GM23338 (cell line): Measurements from ENCODE around the gene KAZN. TPM values are rescaled to one million over a fixed set of nuclear protein-coding genes. Genes with fewer than 3 reads are reported as not detected.

Source experiments
- ATAC-seq: fragments of 200-7000 bp; cut with Tn5 transposase; 3 replicates; pipeline ENCODE4 v1.9.1; 2020
- DNase-seq: peaks from one replicate; pipeline ENCODE4 v3.0.0-alpha.2; 2015; ENCODE audit warnings: low spot score
- H2AFZ ChIP-seq: fragments of 200-600 bp; sonication (generic); 2 replicates; pipeline ENCODE4 v1.8.0; 2016; ENCODE audit warnings: antibody characterized with exemption, mild to moderate bottlenecking, moderate library complexity
- H3F3A ChIP-seq: fragments of 200-600 bp; sonication (generic); replicated peaks from 2 replicates; pipeline ENCODE4 v1.8.0; 2017; ENCODE audit warnings: antibody characterized with exemption, mixed run types, low read depth
- H3K27ac ChIP-seq: fragments of 200-600 bp; sonication (generic); 2 replicates; pipeline ENCODE4 v1.6.1; 2016; ENCODE audit warnings: low read depth
- H3K27me3 ChIP-seq: fragments of 200-600 bp; sonication (generic); 2 replicates; pipeline ENCODE4 v1.8.0; 2016; ENCODE audit warnings: mild to moderate bottlenecking, mixed run types, moderate library complexity; ENCODE audit not compliant: insufficient read depth
- H3K36me3 ChIP-seq: fragments of 200-600 bp; sonication (generic); 2 replicates; pipeline ENCODE4 v1.8.0; 2016; ENCODE audit warnings: mild to moderate bottlenecking; ENCODE audit not compliant: insufficient read depth
- H3K4me1 ChIP-seq: fragments of 200-600 bp; sonication (generic); 2 replicates; pipeline ENCODE4 v1.8.0; 2016; ENCODE audit warnings: mild to moderate bottlenecking, moderate library complexity; ENCODE audit not compliant: insufficient read depth
- H3K4me2 ChIP-seq: fragments of 200-600 bp; sonication (generic); 2 replicates; pipeline ENCODE4 v1.7.1; 2017; ENCODE audit warnings: mixed run types
- H3K4me3 ChIP-seq: fragments of 200-600 bp; sonication (generic); 2 replicates; pipeline ENCODE4 v1.6.1; 2016; ENCODE audit warnings: mixed run types
- H3K79me2 ChIP-seq: fragments of 200-600 bp; sonication (generic); replicated peaks from 2 replicates; pipeline ENCODE4 v1.8.0; 2017; ENCODE audit warnings: mild to moderate bottlenecking; ENCODE audit not compliant: insufficient read depth
- H3K9me2 ChIP-seq: fragments of 200-600 bp; sonication (generic); 2 replicates; pipeline ENCODE4 v1.8.0; 2017; ENCODE audit not compliant: insufficient read depth
- H4K20me1 ChIP-seq: fragments of 200-600 bp; sonication (generic); replicated peaks from 2 replicates; pipeline ENCODE4 v1.8.0; 2017; ENCODE audit warnings: mild to moderate bottlenecking; ENCODE audit not compliant: insufficient read depth
- H3K27ac Mint-ChIP-seq: 2 replicates; pipeline ENCODE4 v1.8.0; 2020; ENCODE audit warnings: inconsistent platforms, mild to moderate bottlenecking, moderate library complexity, mixed read lengths
- H3K27me3 Mint-ChIP-seq: 3 replicates; pipeline ENCODE4 v1.8.0; 2022; ENCODE audit warnings: low read depth, mild to moderate bottlenecking, moderate library complexity, mixed read lengths, inconsistent platforms; ENCODE audit not compliant: insufficient read depth, poor library complexity
- H3K36me3 Mint-ChIP-seq: 3 replicates; pipeline ENCODE4 v1.8.0; 2021; ENCODE audit warnings: low read depth, mild to moderate bottlenecking, inconsistent platforms, moderate library complexity, mixed read lengths
- H3K4me1 Mint-ChIP-seq: 3 replicates; pipeline ENCODE4 v1.8.0; 2020; ENCODE audit warnings: mild to moderate bottlenecking, inconsistent platforms, mixed read lengths
- H3K4me3 Mint-ChIP-seq: 3 replicates; pipeline ENCODE4 v1.8.0; 2021; ENCODE audit warnings: moderate library complexity, mild to moderate bottlenecking, inconsistent platforms, mixed read lengths
- H3K9me3 Mint-ChIP-seq: 3 replicates; pipeline ENCODE4 v1.8.0; 2020; ENCODE audit warnings: moderate library complexity, mild to moderate bottlenecking, inconsistent platforms, mixed read lengths
- CREB1 ChIP-seq: fragments of 250-450 bp; sonication (Bioruptor Pico); IDR thresholded peaks from 2 replicates; pipeline ENCODE4 v1.5.0; 2020; ENCODE audit warnings: low read depth, mild to moderate bottlenecking, moderate library complexity
- CTCF ChIP-seq, 2 experiments: fragments of 200-600 bp in 1 of 2; sonication (generic) in 1 of 2; conservative IDR thresholded peaks; 2 replicates each; pipeline versions ENCODE4 v1.5.1 to v1.6.1; 2016 to 2017; ENCODE audit warnings: antibody characterized with exemption in 2 of 2, low read depth in 2 of 2, mild to moderate bottlenecking in 2 of 2, moderate library complexity in 1 of 2
- ETS1 ChIP-seq: IDR thresholded peaks from 2 replicates; pipeline ENCODE4 v1.6.1; 2016; ENCODE audit warnings: antibody characterized with exemption
- EZH2 ChIP-seq: fragments of 200-600 bp; sonication (generic); IDR thresholded peaks from one replicate; pipeline ENCODE4 v1.8.0; 2017; ENCODE audit warnings: antibody characterized with exemption, mild to moderate bottlenecking, low read depth; ENCODE audit not compliant: unreplicated experiment
- EZH2phosphoT487 ChIP-seq: fragments of 200-600 bp; sonication (generic); IDR thresholded peaks from one replicate; pipeline ENCODE4 v1.8.1; 2018; ENCODE audit warnings: antibody characterized with exemption; ENCODE audit not compliant: unreplicated experiment
- JUNB ChIP-seq: IDR thresholded peaks from one replicate; pipeline ENCODE4 v1.6.1; 2016; ENCODE audit warnings: antibody characterized with exemption; ENCODE audit not compliant: unreplicated experiment
- NANOG ChIP-seq: IDR thresholded peaks from 2 replicates; pipeline ENCODE4 v1.6.1; 2016; ENCODE audit warnings: antibody characterized with exemption, borderline replicate concordance
- POLR2AphosphoS5 ChIP-seq: IDR thresholded peaks from 2 replicates; pipeline ENCODE4 v1.6.1; 2016; ENCODE audit warnings: antibody characterized with exemption, low read depth
- REST ChIP-seq: IDR thresholded peaks from one replicate; pipeline ENCODE4 v1.6.1; 2018; ENCODE audit warnings: antibody characterized with exemption; ENCODE audit not compliant: unreplicated experiment
- STAT1 ChIP-seq: IDR thresholded peaks from one replicate; pipeline ENCODE4 v1.6.1; 2016; ENCODE audit warnings: antibody characterized with exemption; ENCODE audit not compliant: unreplicated experiment
- ZNF114 ChIP-seq: fragments of 250-450 bp; sonication (Bioruptor Pico); IDR thresholded peaks from 2 replicates; pipeline ENCODE4 v1.5.0; 2020; ENCODE audit warnings: mild to moderate bottlenecking, moderate library complexity
- ZNF331 ChIP-seq: fragments of 250-450 bp; sonication (Bioruptor Pico); IDR thresholded peaks from 2 replicates; pipeline ENCODE4 v1.5.0; 2020; ENCODE audit warnings: low read depth, mild to moderate bottlenecking, moderate library complexity
- ZNF462 ChIP-seq: fragments of 250-450 bp; sonication (Bioruptor Pico); IDR thresholded peaks from 2 replicates; pipeline ENCODE4 v1.5.0; 2020; ENCODE audit warnings: mild to moderate bottlenecking, moderate library complexity
- polyA plus RNA-seq: library from polyadenylated mRNA; unstranded; fragments of >200 nt; fragmentation: Nextera tagmentation; extraction: Ambion mirVana; gene quantifications from 2 replicates; pipeline ENCODE4 v1.2.1, GENCODE V29; 2016
- total RNA-seq: library from RNA; depleted of rRNA; stranded (reverse); fragments of >200 nt; shearing (Covaris generic); gene quantifications from 2 replicates; pipeline ENCODE4 v1.2.3, GENCODE V29; 2014

KAZN gene
- total and polyA plus RNA-seq, 2 experiments from 2014 or later, result 9.9 to 15.0 TPM

- H3K79me2 ChIP-seq, result peaks cover 58% of the 10 kb centered on the region
- no peak overlapping the region for H3K4me3 Mint-ChIP-seq
- H3K4me1 Mint-ChIP-seq, result no peaks in the 10 kb centered on the region
- no peaks in the 10 kb centered on the region for H3K27me3 Mint-ChIP-seq
- peaks cover 14% of the 10 kb centered on the region; the same call in 2 of the 3 replicates for H3K36me3 Mint-ChIP-seq
- H3K27ac ChIP-seq, result no peak overlapping the region
- no peak overlapping the region for H3K27ac Mint-ChIP-seq
- no peak overlapping the region for H3K4me3 ChIP-seq
- H3K4me1 ChIP-seq, result peaks cover 9% of the 10 kb centered on the region
- H3K27me3 ChIP-seq, result no peaks in the 10 kb centered on the region
- H3F3A ChIP-seq, result no peaks in the 10 kb centered on the region
- H2AFZ ChIP-seq, result no peak overlapping the region
- H3K9me2 ChIP-seq, result no peaks in the 10 kb centered on the region
- no peaks in the 10 kb centered on the region; the same call in 1 of the 2 replicates for H3K36me3 ChIP-seq
- peaks cover 18% of the 10 kb centered on the region for H3K9me3 Mint-ChIP-seq
- DNase-seq (no peak), ATAC-seq (no peak)
- H3K4me2 ChIP-seq, result no peak overlapping the region
- TF ChIP-seq ZNF114 (CRISPR knock-in tag) (no peak), ZNF331 (CRISPR knock-in tag) (no peak), NANOG (no peak), EZH2 (no peak), ZNF462 (CRISPR knock-in tag) (no peak), CTCF (conservative IDR thresholded peaks at IDR 0.05; ENCODE audit: low read depth in 2 of 2) (no peak), STAT1 (no peak), REST (no peak), ETS1 (no peak), POLR2AphosphoS5 (no peak), CREB1 (CRISPR knock-in tag) (no peak), EZH2phosphoT487 (no peak), JUNB (no peak)
- H4K20me1 ChIP-seq, result peaks cover 10% of the 10 kb centered on the region; the same call in 1 of the 2 replicates
Measured at GRCh38 chr1:14647777-14648176, 49.3 kb downstream of the KAZN start.
